NCI-H1694 treated with DMSO at 0.1 percent for 48 hours (cell line): ENCODE measurements around the gene CYS1.
"Not testable (repeated sequence)": the region's sequence is repeated elsewhere in the genome, so short reads cannot be mapped to it uniquely, and the experiment has no call there.

Source experiments
- DNase-seq: peaks from one replicate; lab custom pipeline; 2025; lab: John Stamatoyannopoulos, UW

The CYS1 gene, protein sequence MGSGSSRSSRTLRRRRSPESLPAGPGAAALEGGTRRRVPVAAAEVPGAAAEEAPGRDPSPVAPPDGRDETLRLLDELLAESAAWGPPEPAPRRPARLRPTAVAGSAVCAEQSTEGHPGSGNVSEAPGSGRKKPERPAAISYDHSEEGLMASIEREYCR

DNA sequence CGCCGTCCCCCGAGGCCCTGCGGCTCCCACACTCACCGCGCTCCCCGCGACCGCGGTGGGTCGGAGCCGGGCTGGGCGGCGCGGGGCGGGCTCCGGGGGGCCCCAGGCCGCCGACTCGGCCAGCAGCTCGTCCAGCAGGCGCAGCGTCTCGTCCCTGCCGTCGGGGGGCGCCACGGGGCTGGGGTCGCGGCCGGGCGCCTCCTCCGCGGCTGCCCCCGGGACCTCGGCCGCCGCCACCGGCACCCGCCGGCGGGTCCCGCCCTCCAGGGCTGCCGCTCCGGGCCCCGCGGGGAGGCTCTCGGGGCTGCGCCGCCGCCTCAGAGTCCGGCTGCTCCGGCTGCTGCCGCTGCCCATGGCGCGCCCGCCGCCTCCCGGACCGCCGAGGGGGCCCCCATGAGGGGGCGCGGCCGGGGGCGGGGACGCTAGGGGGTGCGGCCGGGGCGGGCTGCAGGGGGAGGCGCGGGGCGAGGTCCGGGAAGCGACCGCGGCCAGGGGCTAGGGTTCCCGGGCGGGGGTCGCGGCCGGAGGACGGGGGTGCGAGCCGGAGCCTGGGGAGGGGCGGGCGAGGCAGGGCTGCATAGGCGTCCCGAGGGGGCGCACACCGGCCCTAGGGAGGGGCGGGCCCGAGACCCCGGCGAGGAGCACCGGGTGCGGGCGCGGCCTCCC, at the start of gene CYS1:
CYS1 (minus strand) TSS at position 542 of the 666 bp plus-strand sequence; CDS start at position 354, 188 bp downstream.
- no peak for DNase-seq

DNA sequence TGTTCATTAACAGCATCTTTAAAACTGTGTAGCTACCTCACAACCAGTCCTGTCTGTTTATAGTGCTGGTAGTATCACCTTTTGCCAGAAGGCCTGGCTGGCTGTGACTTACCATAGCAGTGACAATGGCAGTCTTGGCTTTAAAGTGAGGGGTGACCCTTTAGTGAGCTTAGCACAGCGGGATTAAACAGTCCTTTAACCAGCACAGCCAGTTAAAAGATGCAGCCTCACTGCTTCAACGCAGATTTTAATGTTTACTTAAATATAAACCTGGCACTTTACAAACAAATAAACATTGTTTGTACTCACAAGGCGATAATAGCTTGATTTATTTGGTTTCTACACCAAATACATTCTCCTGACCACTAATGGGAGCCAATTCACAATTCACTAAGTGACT, 49.3 kb upstream of the CYS1 start:
- no peak for DNase-seq

DNA sequence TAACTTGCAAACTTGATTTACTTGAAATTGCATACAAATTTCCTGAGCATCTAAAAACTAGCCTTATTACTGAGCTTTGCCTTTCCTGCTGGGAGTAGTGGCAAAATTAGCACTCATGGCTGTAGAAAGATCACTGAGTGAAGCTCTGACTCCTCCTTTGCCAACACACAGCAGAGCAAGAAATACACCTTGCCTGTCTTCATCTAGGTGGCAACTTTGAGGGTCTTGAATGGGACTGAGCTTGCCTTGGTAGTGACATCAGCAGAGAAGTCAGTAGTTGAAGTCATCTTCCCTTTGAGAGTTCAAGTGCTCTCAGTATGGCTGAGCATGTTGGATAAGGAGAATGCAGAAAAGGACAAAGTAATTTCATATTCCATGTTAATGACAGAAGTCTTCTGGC, 48.2 kb upstream of the CYS1 start:
- no peak for DNase-seq

DNA sequence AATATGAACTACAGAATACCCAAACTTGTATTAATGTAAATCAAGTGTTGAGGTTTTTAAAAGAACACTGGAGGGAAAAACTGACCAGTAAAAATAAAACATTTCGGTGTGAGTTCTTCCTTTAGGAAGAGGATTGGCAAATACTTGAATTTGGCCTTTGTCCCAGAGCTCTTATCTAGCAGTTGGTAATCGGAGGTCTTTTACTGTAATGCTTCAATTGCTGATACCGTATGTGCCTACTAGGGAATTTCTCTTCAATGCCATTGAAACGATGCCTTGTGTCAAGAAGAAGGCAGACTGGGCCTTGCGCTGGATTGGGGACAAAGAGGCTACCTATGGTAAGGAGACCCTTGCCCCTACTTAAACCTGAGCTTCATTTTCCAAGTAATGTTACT, 46.4 kb upstream of the CYS1 start:
- no peak for DNase-seq

DNA sequence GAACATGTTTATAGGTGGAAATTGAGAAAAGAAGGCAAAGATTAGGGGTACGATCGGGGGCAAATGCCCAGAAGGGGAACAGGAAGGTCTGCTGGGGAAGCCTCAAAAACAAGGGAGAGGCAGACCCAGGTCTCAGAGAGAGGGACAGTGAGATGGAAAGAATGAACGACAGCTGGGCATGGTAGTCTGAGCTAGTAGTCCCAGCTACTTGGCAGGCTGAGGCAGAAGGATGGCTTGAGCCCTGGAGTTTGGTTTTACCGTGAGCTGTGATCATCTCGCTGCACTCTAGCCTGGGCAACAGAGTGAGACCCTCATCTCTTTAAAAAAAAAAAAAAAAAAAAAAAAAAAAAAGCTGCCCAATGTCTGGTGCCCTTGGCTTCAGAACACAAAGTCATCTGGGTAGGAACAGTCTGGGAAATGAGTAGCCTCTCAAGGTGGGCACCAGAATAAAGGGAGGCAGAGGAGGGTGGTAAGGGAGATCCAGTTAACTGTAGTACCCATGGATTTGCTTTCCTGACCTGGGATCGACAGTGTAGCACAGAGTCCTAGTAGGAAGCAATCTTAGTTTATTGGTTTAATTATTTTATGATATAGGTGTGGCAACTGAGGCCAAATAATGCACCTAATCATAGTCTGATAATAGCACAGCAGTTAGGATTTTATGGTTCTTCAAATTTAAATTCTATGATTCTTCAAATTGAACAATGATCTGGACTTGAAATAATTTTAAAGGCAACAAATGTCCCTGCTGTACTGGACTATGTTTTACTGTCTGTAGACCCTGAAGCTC, 45.8 kb upstream of the CYS1 start:
- DNase-seq = no peak

DNA sequence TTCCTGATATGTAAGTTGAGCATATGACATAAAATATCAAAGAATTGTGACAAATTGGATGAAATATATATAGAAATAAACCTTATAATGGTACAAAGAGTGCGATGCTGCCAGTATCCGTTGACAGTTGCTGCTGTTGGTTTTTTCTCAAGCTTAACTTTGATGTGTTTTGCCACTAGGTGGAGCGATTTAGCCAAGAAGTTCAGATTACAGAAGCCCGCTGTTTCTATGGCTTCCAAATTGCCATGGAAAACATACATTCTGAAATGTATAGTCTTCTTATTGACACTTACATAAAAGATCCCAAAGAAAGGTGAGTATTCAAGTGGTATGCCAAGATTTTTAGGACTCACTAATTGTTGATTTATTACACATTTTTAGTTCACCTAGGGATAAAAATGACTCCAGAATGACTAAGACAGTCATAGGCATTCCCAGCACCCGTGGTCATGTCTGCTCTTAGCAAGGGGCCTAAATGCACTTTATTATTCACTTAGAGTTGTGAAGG, 44.4 kb upstream of the CYS1 start:
- peak; percentile 94 for DNase-seq

DNA sequence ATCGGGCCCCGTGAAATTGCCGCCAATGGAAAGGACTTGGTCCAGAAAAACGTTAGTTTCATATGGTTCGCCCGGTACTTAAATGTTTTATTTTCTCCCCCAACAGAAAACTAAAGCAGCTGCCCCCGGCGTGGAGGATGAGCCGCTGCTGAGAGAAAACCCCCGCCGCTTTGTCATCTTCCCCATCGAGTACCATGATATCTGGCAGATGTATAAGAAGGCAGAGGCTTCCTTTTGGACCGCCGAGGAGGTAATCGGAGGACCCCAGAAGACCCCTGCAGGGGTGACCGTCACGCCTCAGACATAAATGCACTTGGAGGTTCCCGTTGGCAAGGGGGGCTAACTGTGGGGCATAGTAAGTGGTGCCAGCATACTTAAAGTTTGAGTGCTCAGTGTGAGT, 43.1 kb upstream of the CYS1 start:
- DNase-seq = no peak

DNA sequence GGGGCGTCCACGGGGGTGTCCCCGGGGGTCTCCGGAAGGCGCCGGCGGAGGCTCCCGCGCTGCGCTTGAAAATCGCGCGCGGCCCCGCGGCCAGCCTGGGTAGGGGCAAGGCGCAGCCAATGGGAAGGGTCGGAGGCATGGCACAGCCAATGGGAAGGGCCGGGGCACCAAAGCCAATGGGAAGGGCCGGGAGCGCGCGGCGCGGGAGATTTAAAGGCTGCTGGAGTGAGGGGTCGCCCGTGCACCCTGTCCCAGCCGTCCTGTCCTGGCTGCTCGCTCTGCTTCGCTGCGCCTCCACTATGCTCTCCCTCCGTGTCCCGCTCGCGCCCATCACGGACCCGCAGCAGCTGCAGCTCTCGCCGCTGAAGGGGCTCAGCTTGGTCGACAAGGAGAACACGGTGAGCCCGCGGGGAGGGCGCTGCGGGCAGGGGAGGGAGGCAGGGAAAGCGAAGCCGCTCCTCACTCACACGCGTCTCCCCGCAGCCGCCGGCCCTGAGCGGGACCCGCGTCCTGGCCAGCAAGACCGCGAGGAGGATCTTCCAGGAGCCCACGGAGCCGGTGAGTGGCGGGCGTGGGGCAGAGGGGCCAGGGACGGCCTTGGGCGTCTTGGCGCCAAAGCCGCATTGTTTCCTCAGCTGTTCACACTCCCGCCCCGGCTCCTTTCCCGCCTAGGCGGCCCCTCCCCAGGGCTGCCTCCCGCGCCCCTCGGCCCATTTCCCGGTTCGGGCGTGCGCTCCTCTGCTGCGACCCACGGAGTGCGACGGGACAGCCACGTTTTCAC, 42.5 kb upstream of the CYS1 start, which contains the start of gene RRM2:
RRM2 (plus strand) TSS at position 240 of the 781 bp plus-strand sequence; CDS start at position 300, 60 bp downstream.
- DNase-seq = peak; percentile 96

DNA sequence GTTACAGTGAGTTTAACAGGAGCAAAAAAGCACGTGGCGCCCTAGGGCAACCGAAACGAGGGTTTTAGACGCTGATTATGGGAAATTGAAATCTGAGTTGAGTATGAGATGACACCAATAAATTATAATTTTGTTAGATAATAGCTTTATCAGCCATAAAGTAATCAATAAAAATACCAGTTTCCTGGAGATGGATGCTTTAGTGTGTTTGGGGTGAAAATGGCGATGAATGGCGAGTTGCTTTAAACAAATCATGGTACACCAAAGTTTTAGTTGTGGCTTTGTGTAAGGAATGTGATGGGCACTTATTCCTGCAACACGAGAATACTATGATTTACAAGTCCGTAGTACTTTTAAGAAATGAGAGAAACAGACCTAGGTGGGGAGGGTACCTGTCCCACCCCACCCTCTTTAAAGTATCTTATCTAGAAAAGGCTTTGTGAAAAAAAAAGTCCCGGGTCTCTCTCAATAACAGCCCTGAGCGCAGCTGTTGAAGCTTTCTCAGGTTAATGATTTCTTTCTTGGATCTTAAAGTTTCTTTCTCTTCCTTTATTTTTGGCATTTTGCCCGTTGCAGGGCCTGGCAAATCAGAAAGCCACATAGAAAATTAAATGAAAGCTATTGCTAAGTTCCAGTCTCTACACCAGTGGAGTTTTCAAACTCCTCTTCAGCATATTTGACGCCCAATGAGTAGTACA, 40.8 kb upstream of the CYS1 start:
- peak; percentile 89 for DNase-seq

DNA sequence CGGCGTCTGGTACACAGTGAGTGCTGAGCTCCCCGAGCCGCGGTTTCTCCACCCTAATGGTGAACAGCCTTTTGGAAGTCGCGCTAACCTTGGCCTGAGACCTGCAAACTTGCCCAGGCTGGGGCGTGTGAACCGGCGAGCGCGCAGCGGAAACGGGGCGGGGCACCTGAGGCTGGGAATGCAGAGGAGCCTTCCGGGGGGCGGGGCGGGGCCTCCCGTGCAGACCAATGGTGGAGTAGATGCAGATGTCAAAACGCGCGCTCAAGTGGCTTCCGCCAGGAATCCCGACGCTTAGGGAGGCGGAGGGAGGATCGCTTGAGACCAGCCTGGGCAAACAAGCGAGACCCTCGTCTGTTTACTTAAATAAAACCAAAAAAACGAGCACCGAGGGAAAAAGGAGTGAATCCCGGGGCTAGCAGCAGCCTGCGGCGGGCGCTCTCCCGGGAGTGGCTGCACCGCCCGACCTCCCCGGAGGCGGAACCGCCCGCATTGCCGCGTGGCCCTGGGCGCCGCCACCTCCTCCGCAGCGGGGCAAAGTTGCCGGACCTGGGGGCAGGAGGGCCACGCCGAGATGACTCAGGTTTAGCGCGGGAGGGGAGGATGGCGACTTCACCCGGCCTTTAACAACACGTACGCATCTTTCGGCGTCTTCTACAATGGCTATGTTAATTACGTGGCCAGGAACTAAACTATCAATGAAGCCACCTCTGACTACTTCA, 40.1 kb upstream of the CYS1 start:
- DNase-seq = peak; percentile 99

DNA sequence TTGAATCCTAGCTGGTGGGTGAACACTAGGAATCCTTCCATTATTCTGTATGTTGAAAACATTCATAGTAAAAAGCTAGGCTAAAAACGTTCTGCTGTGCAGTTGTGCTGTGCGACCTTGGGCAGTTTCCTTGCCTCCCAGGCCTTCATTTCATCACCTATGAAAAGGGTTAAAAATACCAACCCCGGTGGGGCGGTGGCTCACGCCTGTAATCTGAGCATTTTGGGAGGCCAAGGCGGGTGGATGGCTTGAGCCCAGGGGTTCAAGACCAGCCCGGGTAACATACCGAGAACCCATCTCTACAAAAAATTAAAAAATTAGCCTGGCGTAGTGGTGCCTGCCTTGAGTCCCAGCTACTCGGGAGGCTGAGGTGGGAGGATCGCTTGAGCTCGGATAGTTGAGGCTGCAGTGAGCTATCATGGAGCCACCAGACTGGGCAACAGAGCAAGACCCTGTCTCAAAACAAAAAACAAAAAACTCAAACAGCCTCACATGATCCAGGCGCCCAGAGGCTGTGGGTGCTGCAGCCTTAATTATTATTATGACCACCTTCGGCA, 39.5 kb upstream of the CYS1 start:
- no peak for DNase-seq

DNA sequence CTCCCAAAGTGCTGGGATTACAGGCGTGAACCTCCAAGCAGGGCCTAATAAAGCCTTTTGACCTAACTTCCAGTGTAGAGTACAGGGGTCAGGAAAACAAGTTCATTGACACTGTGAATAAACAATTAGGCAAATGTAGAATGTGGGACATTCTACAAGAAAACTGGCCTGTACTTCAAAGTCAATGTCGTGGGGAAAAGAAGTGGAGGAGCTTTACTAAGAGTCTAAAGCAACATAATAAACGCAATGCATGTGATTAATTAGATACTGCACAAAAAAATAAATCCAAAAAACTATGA, 38.8 kb upstream of the CYS1 start:
- no peak for DNase-seq

DNA sequence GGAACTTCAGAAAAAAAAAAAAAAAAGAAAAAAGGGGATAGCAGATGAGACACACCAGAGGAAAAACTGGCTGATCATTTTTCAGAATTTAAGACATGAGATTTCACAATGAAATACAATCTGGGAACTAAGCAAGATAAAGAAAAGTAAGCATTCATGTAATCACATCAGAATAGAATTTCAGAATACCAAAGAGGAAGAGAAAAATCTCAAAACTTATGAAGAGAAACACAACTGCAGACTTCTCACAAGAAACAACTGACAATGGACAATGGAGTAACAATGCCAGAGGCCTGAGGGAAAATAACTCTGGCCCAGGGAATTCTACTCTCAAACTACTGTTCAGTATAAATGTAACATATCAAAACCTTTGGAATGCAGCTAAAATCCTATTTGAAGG, 29.1 kb upstream of the CYS1 start:
- DNase-seq = no peak

DNA sequence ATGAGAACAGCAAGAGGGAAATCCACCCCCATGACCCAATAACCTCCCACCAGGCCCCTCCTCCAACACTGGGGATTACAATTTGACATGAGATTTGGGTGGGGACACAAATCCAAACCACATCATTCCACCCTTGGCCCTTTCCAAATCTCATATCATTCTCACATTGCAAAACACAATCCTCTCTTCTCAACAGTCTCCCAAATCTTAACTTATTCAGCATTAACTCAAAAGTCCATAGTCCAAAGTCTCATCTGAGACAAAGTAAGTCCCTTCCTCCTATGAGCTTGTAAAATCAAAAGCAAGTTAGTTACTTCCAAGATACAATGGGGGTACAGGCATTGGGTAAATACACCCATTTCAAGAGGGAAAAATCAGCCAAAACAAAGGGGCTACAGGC, 24.7 kb upstream of the CYS1 start:
- DNase-seq = not testable (repeated sequence)

DNA sequence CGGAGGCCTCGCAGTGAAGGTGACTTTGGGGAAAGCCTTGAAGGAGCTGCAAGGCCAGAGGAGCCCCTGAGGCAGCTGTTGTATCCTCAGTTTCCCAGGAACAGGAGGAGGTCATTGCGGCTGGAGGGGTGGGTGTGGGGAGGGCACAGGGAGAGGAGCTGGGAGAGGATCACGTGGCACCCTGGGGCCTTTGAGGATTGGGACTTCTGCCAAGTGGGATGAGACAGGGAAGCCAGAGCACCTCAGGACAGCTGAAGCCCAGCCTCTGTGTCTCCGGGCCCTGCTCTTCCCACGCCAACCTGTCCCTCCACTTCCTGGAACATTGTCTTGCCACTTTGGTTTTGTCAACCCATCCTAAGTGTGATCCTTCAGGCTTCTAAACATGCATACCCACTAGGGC, 23.0 kb upstream of the CYS1 start:
- DNase-seq = no peak

DNA sequence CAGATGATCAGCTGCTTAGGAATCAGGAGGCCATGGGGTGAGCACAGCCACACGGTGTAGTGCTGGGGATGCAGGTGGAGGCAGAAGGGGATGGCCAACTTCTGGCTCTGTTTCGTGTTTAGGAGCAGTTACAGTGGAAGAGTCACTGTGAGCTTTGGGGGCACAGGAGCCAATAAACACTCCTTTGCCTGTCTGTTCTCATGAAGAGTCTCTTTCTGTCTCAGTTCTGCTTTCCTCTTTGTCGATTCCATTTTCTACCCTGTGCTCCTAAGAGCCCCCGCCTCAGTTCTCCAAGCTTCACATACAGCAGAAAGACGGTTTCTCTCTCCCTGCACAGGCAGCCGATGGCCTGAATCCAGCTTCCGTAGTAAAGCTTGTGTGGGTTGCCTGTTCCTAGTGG, 21.3 kb upstream of the CYS1 start:
- no peak for DNase-seq

DNA sequence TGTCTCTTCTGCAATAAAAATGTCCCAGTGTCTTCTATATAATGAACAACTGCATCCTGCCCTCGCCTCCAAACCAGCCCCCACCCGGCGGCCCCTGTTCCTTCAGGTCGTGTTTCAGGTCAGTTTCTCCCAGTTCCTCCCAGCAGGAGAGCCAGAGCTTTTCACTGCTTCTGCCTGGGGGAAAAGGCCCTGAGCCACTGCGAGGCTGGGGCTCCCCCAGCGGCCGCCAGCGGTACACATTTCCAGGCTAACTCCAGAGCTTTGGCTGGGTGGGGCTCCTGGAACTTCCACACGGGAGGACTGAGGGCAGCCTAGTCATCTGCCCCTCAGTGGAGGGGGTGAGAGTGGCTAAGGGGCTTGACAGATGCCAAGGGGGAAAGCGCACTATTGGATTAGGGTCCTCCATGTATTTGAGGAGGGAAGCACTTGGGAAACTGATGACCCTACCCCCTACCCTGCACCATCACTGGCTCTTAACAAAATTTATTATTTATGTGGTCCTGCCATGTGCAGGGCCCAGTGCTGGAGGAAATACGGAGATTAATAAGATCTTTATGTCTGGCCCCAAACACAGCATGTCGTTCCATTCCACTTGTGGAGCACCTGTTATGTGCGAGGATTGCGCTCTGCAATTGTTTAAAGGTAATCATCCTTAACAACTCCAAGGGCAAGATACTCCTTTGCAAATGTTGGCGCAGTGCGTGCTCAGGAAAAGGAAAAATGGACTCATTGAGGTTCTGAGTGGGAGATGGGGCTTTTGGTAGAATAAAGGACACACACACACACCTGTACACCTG, 17.3 kb upstream of the CYS1 start:
- DNase-seq = peak; percentile 76

DNA sequence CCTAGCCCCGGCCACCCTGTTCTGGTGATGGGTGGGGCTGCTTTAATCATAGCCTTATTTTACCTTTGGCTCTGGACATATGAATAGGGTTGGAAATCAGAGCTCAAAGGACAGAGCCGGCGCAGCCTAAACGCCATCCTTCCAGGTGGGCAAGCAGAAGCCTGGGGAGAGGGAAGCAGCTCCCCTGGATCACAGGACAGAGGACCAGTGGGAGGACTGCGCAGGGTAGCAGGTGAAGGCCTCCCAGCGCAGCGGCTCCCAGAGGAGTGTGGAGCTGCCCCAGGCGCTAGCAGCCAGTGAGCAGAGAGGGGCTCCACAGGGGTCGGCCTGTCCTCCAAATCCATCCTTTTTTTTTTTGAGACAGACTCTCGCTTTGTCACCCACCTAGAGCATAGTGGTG, 16.4 kb upstream of the CYS1 start:
- DNase-seq = no peak

DNA sequence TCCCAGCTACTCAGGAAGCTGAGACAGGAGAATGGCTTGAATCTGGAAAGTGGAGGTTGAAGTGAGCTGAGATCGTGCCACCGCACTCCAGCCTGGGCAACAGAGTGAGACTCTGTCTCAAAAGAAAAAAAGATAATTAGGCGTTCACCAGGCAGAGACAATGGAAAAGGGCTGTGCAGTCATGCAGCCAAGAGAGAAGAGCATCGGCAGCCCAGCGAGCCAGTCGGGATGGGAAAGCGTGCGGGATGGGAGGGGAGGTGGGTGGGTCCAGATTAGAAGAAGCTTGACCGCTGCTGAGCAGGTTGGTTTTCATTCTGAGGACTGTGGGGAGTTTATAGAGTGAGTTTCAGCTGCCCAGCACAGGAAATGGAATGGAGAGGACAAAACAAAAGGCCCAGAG, 15.0 kb upstream of the CYS1 start:
- DNase-seq = no peak

DNA sequence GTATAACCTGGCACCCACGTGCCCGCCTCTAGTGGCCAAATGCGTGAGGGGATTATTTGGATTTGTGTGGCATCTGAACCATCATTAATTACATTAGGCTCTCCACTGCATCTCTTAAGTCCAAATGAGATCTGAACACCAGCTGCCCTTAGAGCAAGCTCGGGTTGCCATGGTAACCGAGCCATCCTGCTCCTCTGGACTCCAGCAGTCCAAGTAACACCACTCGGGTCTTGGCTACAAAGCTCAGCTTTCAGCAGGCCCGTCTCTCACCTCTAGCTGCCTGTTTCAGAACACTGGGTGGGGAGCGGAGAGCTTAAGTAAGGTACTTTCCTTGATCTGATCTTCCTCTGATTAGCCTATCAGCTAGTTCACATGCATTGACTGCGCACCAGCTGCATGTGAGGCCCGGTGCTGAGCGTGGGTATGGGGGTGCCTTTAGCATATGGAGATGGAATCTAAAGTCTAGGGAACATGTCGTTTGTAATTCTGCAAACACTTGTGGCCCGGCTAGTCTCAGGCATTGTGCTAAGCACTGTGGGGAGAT, 14.1 kb upstream of the CYS1 start:
- no peak for DNase-seq
